GM23338 (cell line): ENCODE results near the gene LLGL2.

Experiments
- CREB1 ChIP-seq: fragments of 250-450 bp; sonication (Bioruptor Pico); IDR thresholded peaks from 2 replicates; pipeline ENCODE4 v1.5.0; 2020; ENCODE audit warnings: low read depth, mild to moderate bottlenecking, moderate library complexity
- EZH2 ChIP-seq: fragments of 200-600 bp; sonication (generic); IDR thresholded peaks from one replicate; pipeline ENCODE4 v1.8.0; 2017; ENCODE audit warnings: antibody characterized with exemption, mild to moderate bottlenecking, low read depth; ENCODE audit not compliant: unreplicated experiment
- EZH2phosphoT487 ChIP-seq: fragments of 200-600 bp; sonication (generic); IDR thresholded peaks from one replicate; pipeline ENCODE4 v1.8.1; 2018; ENCODE audit warnings: antibody characterized with exemption; ENCODE audit not compliant: unreplicated experiment
- JUNB ChIP-seq: IDR thresholded peaks from one replicate; pipeline ENCODE4 v1.6.1; 2016; ENCODE audit warnings: antibody characterized with exemption; ENCODE audit not compliant: unreplicated experiment
- POLR2AphosphoS5 ChIP-seq: IDR thresholded peaks from 2 replicates; pipeline ENCODE4 v1.6.1; 2016; ENCODE audit warnings: antibody characterized with exemption, low read depth
- ZNF114 ChIP-seq: fragments of 250-450 bp; sonication (Bioruptor Pico); IDR thresholded peaks from 2 replicates; pipeline ENCODE4 v1.5.0; 2020; ENCODE audit warnings: mild to moderate bottlenecking, moderate library complexity
- TF ChIP-seq, protein P1 (sequence below), 2 experiments: fragments of 200-600 bp in 1 of 2; sonication (generic) in 1 of 2; conservative IDR thresholded peaks; 2 replicates each; pipeline versions ENCODE4 v1.5.1 to v1.6.1; 2016 to 2017; ENCODE audit warnings: antibody characterized with exemption in 2 of 2, low read depth in 2 of 2, mild to moderate bottlenecking in 2 of 2, moderate library complexity in 1 of 2
- TF ChIP-seq, protein P2 (sequence below): IDR thresholded peaks from one replicate; pipeline ENCODE4 v1.6.1; 2018; ENCODE audit warnings: antibody characterized with exemption; ENCODE audit not compliant: unreplicated experiment
- TF ChIP-seq, protein P3 (sequence below): IDR thresholded peaks from 2 replicates; pipeline ENCODE4 v1.6.1; 2016; ENCODE audit warnings: antibody characterized with exemption

DNA sequence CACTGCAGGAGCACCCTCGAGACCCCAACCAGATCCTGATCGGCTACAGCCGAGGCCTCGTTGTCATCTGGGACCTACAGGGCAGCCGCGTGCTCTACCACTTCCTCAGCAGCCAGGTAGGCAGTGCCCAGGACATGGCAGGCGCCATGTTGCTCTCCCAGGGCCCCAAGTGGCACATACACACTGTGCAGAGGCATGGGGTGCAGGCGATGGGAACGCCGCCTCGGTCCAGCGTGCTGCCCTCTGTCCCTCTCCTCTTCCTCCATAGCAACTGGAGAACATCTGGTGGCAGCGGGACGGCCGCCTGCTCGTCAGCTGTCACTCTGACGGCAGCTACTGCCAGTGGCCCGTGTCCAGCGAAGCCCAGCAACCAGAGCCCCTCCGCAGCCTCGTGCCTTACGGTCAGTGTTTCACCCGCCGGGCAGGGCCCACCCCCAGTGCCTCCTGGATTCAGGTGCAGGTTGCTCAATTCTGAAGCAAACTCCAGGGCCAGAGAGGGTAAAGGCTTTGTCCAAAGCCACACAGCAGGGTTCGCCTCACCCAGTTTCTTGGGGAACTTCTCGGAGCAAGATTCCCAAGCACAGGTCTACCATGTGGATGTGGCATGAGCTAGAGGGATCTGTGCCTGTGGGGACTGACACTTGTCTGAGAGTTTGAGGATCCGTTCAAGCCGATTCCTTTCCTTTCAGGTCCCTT, 37.7 kb downstream of the LLGL2 start:
- no peak for TF ChIP-seq POLR2AphosphoS5
- TF ChIP-seq EZH2, result no peak
- TF ChIP-seq, protein P1, sequence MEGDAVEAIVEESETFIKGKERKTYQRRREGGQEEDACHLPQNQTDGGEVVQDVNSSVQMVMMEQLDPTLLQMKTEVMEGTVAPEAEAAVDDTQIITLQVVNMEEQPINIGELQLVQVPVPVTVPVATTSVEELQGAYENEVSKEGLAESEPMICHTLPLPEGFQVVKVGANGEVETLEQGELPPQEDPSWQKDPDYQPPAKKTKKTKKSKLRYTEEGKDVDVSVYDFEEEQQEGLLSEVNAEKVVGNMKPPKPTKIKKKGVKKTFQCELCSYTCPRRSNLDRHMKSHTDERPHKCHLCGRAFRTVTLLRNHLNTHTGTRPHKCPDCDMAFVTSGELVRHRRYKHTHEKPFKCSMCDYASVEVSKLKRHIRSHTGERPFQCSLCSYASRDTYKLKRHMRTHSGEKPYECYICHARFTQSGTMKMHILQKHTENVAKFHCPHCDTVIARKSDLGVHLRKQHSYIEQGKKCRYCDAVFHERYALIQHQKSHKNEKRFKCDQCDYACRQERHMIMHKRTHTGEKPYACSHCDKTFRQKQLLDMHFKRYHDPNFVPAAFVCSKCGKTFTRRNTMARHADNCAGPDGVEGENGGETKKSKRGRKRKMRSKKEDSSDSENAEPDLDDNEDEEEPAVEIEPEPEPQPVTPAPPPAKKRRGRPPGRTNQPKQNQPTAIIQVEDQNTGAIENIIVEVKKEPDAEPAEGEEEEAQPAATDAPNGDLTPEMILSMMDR (conservative IDR thresholded peaks at IDR 0.05; ENCODE audit: low read depth in 2 of 2), result no peak
- no peak for TF ChIP-seq EZH2phosphoT487
- TF ChIP-seq, protein P2, sequence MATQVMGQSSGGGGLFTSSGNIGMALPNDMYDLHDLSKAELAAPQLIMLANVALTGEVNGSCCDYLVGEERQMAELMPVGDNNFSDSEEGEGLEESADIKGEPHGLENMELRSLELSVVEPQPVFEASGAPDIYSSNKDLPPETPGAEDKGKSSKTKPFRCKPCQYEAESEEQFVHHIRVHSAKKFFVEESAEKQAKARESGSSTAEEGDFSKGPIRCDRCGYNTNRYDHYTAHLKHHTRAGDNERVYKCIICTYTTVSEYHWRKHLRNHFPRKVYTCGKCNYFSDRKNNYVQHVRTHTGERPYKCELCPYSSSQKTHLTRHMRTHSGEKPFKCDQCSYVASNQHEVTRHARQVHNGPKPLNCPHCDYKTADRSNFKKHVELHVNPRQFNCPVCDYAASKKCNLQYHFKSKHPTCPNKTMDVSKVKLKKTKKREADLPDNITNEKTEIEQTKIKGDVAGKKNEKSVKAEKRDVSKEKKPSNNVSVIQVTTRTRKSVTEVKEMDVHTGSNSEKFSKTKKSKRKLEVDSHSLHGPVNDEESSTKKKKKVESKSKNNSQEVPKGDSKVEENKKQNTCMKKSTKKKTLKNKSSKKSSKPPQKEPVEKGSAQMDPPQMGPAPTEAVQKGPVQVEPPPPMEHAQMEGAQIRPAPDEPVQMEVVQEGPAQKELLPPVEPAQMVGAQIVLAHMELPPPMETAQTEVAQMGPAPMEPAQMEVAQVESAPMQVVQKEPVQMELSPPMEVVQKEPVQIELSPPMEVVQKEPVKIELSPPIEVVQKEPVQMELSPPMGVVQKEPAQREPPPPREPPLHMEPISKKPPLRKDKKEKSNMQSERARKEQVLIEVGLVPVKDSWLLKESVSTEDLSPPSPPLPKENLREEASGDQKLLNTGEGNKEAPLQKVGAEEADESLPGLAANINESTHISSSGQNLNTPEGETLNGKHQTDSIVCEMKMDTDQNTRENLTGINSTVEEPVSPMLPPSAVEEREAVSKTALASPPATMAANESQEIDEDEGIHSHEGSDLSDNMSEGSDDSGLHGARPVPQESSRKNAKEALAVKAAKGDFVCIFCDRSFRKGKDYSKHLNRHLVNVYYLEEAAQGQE, result no peak
- no peak for TF ChIP-seq ZNF114 (CRISPR knock-in tag)
- no peak for TF ChIP-seq JUNB
- no peak for TF ChIP-seq CREB1 (CRISPR knock-in tag)
- TF ChIP-seq, protein P3, sequence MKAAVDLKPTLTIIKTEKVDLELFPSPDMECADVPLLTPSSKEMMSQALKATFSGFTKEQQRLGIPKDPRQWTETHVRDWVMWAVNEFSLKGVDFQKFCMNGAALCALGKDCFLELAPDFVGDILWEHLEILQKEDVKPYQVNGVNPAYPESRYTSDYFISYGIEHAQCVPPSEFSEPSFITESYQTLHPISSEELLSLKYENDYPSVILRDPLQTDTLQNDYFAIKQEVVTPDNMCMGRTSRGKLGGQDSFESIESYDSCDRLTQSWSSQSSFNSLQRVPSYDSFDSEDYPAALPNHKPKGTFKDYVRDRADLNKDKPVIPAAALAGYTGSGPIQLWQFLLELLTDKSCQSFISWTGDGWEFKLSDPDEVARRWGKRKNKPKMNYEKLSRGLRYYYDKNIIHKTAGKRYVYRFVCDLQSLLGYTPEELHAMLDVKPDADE, result no peak
